Sigmoid colon (tissue), 7 donors: ENCODE data around the gene TRIM8. TPM values are rescaled to one million over a fixed set of nuclear protein-coding genes. Genes with fewer than 3 reads are reported as not detected.

ENCODE experiments used
- DNase-seq: peaks from one replicate; pipeline ENCODE4 v3.0.0-alpha.2; 2019
- H3K27ac ChIP-seq, 4 donors: fragments of 200-600 bp; sonication (generic); one replicate each; pipeline ENCODE4 v1.5.1; 2016 to 2019; ENCODE audit warnings: mild to moderate bottlenecking in 1 of 4
- H3K27me3 ChIP-seq, 3 donors: fragments of 200-600 bp; sonication (generic); one replicate each; pipeline ENCODE4 v1.5.1; 2019; ENCODE audit warnings: mild to moderate bottlenecking in 1 of 3
- H3K36me3 ChIP-seq, 4 donors: fragments of 200-600 bp; sonication (generic); one replicate each; pipeline ENCODE4 v1.5.1; 2016 to 2019
- H3K4me1 ChIP-seq, 4 donors: fragments of 200-600 bp; sonication (generic); one replicate each; pipeline ENCODE4 v1.5.1; 2017 to 2019
- H3K4me3 ChIP-seq, 4 donors: fragments of 200-600 bp; sonication (generic); one replicate each; pipeline ENCODE4 v1.5.1; 2017 to 2019; ENCODE audit warnings: mild to moderate bottlenecking in 2 of 4, moderate library complexity in 1 of 4
- H3K9me3 ChIP-seq, 4 donors: fragments of 200-600 bp in 3 of 4; sonication (generic) in 3 of 4; one replicate each; pipeline versions ENCODE4 v1.5.1 to v1.6.1; 2013 to 2019
- CTCF ChIP-seq, 4 experiments: fragments of 450-650 bp in 3 of 4; fragments of 200-600 bp in 1 of 4; IDR thresholded peaks; one replicate each; pipeline ENCODE4 v1.5.1; 2016 to 2019; ENCODE audit warnings: antibody characterized with exemption in 4 of 4, mild to moderate bottlenecking in 3 of 4, moderate library complexity in 2 of 4
- EP300 ChIP-seq, 4 donors: sonication (generic); formaldehyde crosslinking; IDR thresholded peaks; one replicate each; pipeline ENCODE4 v1.6.1; 2017; ENCODE audit warnings: antibody characterized with exemption in 4 of 4
- POLR2A ChIP-seq, 2 donors: fragments of 450-650 bp; IDR thresholded peaks; one replicate each; pipeline ENCODE4 v1.6.1; 2016; ENCODE audit warnings: antibody characterized with exemption in 2 of 2, mild to moderate bottlenecking in 2 of 2, moderate library complexity in 2 of 2
- POLR2AphosphoS5 ChIP-seq, 4 donors: sonication (generic); formaldehyde crosslinking; IDR thresholded peaks; one replicate each; pipeline ENCODE4 v1.6.1; 2017; ENCODE audit warnings: antibody characterized with exemption in 4 of 4
- WGBS, 2 donors: extraction: QIAGEN DNeasy Blood & Tissue Kit; methylation state at CpG; one replicate each; pipeline ENCODE4 v1.1.7; 2013; 5-methylcytosine and 5-hydroxymethylcytosine counted together
- intact Hi-C: fragments of 100-400 bp; cut with DNase I; formaldehyde crosslinking; loops from one replicate; pipeline ENCODE4 v1.15.1; 2023
- polyA plus RNA-seq, 3 donors: library from polyadenylated mRNA; stranded (reverse); fragments of 200-250 nt; gene quantifications; one replicate each; pipeline ENCODE4 v1.2.3, GENCODE V29; 2013
- total RNA-seq, 4 donors: library from RNA; depleted of rRNA; stranded (reverse); fragments of >200 nt; gene quantifications; one replicate each; pipeline ENCODE4 v1.1.0, GENCODE V29; 2016
- donor health status: healthy with polysubstance abuse.
- donor health status: Bipolar disorder and iron deficiency.
- donor health status: healthy.

TRIM8 gene
- total and polyA plus RNA-seq, 7 donors = 25.0 to 88.6 (median 58.9) TPM

- no peak for TF ChIP-seq EP300 (IDR thresholded peaks at IDR 0.05)
- peak in 1 of 4 experiments; percentile 16 for TF ChIP-seq CTCF (IDR thresholded peaks at IDR 0.05)
- TF ChIP-seq POLR2AphosphoS5 (IDR thresholded peaks at IDR 0.05) = peak; percentile 73 to 86 (median 77)
- TF ChIP-seq POLR2A (IDR thresholded peaks at IDR 0.05) = peak; percentile 31 to 48
- WGBS, 2 donors = 0 to 1% methylated on average over 29 of the region's 29 CpGs
- DNase-seq = peak; percentile 97
- Histone ChIP-seq H3K4me3 (peak overlapping the region; percentile 57 to 97 (median 88)), H3K4me1 (peaks cover 0 to 62% (median 55%) of the 10 kb centered on the region in 4 donors), H3K36me3 (no peaks in the 10 kb centered on the region), H3K27ac (peak overlapping the region; percentile 92 to 100 (median 99)), H3K27me3 (no peaks in the 10 kb centered on the region), H3K9me3 (no peaks in the 10 kb centered on the region)
- intact Hi-C loops = loop anchor here (2.0 to 10.0 kb wide), 4 partner anchors 51 to 251 kb away; partner anchors contain the start of genes ACTR1A, NFKB2 and SUFU
These were observed 1.7 kb downstream of the TRIM8 start for GRCh38 chr10:102645741-102646609.

GRCh38 chr10:102646610-102647442, 2.5 kb downstream of the TRIM8 start:
- Histone ChIP-seq H3K27me3 (no peaks in the 10 kb centered on the region), H3K4me1 (peaks cover 0 to 64% (median 61%) of the 10 kb centered on the region in 4 donors), H3K4me3 (peak overlapping the region; percentile 57 to 97 (median 88)), H3K27ac (peak overlapping the region; percentile 92 to 100 (median 99)), H3K9me3 (no peaks in the 10 kb centered on the region), H3K36me3 (peaks cover 0 to 8% (median 0%) of the 10 kb centered on the region in 4 donors)
- no peak for DNase-seq
- WGBS, 2 donors = 12 to 18% methylated on average over 18 of the region's 18 CpGs
- TF ChIP-seq POLR2AphosphoS5 (IDR thresholded peaks at IDR 0.05) (no peak), POLR2A (IDR thresholded peaks at IDR 0.05) (no peak), EP300 (IDR thresholded peaks at IDR 0.05) (no peak), CTCF (IDR thresholded peaks at IDR 0.05) (no peak)
- intact Hi-C loops = loop anchor here (2.0 to 10.0 kb wide), 3 partner anchors 52 to 252 kb away; partner anchors contain the start of gene NFKB2

- DNase-seq = no peak
- peak overlapping the region; percentile 92 to 100 (median 99) for H3K27ac ChIP-seq
- H3K4me3 ChIP-seq = peak overlapping the region; percentile 57 to 97 (median 88)
- no peaks in the 10 kb centered on the region for H3K27me3 ChIP-seq
- H3K9me3 ChIP-seq = no peaks in the 10 kb centered on the region
- H3K4me1 ChIP-seq = peaks cover 0 to 73% (median 68%) of the 10 kb centered on the region in 4 donors
- no peak for TF ChIP-seq POLR2A (IDR thresholded peaks at IDR 0.05)
- WGBS, 2 donors = 61 to 69% methylated on average over 7 of the region's 7 CpGs
- intact Hi-C loops = loop anchor here (2.0 to 10.0 kb wide), 3 partner anchors 53 to 253 kb away; partner anchors contain the start of gene NFKB2
- H3K36me3 ChIP-seq = peaks cover 0 to 10% (median 2%) of the 10 kb centered on the region in 4 donors
These were observed 3.4 kb downstream of the TRIM8 start for GRCh38 chr10:102647443-102648268.

- no peak for TF ChIP-seq CTCF (IDR thresholded peaks at IDR 0.05)
- no peak for TF ChIP-seq POLR2AphosphoS5 (IDR thresholded peaks at IDR 0.05)
- TF ChIP-seq POLR2A (IDR thresholded peaks at IDR 0.05) = no peak
- no peak for TF ChIP-seq EP300 (IDR thresholded peaks at IDR 0.05)
- no peak for DNase-seq
- peak overlapping the region; percentile 67 to 100 (median 95) for H3K27ac ChIP-seq
- 50 to 51% methylated on average over 12 of the region's 12 CpGs for WGBS, 2 donors
- peaks cover 0 to 11% (median 5%) of the 10 kb centered on the region in 4 donors for H3K36me3 ChIP-seq
- H3K27me3 ChIP-seq = no peaks in the 10 kb centered on the region
- peak overlapping the region; percentile 2 to 97 (median 50) for H3K4me3 ChIP-seq
- intact Hi-C loops = loop anchor here (10.0 kb wide), 1 partner anchor 254 kb away; the partner anchor contains the start of gene NFKB2
- H3K9me3 ChIP-seq = no peaks in the 10 kb centered on the region
- peaks cover 0 to 77% (median 71%) of the 10 kb centered on the region in 4 donors for H3K4me1 ChIP-seq
These were observed 4.1 kb downstream of the TRIM8 start for GRCh38 chr10:102648269-102648888.
